OCI-M1 (cell line): ENCODE results near the gene TIMP4.

Experiments used
- DNase-seq: peaks from one replicate; lab custom pipeline; 2025; lab: John Stamatoyannopoulos, UW

TIMP4 gene

GRCh38 chr3:12185172-12185710, 26.5 kb upstream of the TIMP4 start:
- peak; percentile 53 for DNase-seq

GRCh38 chr3:12184541-12184940, 25.8 kb upstream of the TIMP4 start:
- no peak for DNase-seq

GRCh38 chr3:12182687-12183441, 24.2 kb upstream of the TIMP4 start:
- DNase-seq: no peak

GRCh38 chr3:12181806-12182205, 23.1 kb upstream of the TIMP4 start:
- DNase-seq: no peak

DNA sequence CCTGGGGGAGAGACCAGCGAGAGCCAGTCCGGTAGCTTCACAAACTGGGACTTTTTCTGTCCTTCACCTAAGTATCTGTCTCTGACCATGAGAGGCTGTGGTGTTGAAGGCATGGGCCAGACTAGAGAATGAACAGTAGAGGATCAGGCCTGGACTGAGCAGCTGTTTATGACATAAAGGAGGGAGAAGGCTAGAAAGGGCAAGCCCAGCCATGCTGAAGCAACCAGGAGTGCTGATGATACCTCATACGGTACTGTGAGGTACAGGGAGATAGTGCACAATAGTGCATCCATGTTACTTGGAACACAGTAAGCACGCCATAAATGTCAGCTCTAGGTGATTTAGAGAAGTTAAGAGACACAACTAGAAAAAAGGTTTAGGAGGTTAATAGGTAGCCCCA, 22.6 kb upstream of the TIMP4 start:
- DNase-seq: no peak

DNA sequence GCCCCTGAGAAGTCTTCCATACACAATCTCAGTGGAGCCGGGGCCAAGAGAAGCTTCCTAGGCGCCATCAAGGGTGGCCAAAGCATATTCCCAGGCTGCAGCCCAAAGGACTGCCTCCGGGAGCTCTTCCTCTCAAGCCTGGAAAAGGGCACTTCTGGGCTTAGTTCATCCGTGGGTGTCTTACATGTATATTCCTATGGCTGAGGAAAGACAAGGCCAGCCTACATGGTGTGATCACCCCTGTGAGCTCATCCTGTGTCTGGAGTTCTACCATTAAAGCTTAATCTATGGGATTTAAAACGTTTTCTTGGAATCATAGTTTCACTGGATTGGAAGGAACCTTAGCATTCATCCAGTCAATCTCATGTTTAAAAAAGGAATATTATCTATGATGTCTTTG, 21.9 kb upstream of the TIMP4 start:
- no peak for DNase-seq

DNA sequence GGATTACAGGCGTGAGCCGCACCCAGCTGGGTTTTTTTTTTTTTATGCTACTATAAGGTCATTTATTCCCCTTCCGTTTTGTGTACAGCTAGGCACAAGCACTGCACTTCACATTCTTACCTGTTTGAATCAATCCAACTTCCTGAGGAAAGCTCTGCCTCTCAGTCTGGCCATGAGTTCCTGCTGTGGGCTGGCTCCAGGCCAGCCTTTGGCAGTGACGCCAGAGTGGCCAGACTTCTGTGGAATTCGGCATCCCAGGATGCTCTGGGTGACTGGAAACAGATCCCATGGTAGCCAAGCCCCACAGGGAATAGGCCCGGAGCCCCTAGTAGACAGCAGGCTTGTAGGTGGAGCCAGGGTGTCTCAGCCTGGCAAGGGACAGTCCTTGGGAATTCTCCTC, 21.5 kb upstream of the TIMP4 start:
- no peak for DNase-seq

GRCh38 chr3:12179441-12179840, 20.7 kb upstream of the TIMP4 start:
- DNase-seq: no peak

GRCh38 chr3:12178091-12178820, 19.5 kb upstream of the TIMP4 start:
- no peak for DNase-seq

DNA sequence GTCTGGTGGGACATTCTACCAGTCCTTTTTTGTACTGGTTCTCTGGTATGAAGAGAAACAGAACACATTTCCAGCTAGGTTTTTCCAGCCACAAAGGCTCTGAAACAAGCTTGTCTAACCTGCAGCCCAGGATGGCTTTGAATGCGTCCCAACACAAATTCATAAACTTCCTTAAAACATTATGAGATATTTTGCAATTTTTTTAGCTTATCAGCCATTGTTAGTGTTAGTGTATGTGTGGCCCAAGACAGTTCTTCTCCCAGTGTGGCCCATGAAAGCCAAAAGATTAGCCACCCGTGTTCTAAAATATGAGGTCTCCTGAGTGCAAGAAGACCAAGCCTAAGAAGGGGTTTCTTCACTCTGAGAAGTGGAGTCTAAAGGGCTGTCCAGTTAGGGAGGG, 18.4 kb upstream of the TIMP4 start:
- DNase-seq: peak; percentile 14

DNA sequence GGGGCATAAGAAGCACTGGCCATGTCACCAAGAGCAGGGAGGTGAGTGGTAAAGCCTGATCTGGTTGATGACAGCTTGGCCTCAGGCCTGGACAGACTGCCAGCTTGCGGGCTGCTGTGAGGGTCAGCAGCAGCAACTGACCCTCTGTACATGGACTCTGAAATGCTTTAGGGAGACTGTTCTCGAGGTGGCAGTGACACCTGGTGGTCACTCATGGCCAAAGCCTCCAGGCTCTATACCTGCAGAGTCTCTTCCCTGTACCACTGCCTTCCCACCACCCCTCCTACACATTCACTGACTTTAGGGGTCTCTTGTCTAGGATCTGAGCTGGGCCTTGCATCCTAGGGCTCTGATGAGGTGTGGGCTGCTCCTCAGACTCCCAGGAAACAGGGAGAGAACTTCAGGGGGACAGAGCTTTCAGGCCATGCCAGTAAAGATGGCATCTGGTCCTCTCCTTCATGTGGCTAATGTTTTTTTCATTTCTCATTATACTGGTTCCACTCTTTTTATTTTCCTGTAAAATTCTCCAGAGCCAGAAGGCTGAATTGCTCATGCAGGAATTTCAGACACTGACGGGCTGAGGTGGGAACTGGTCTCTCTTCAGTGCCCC, 17.2 kb upstream of the TIMP4 start:
- peak; percentile 76 for DNase-seq

GRCh38 chr3:12175137-12175593, 16.5 kb upstream of the TIMP4 start:
- DNase-seq: no peak

DNA sequence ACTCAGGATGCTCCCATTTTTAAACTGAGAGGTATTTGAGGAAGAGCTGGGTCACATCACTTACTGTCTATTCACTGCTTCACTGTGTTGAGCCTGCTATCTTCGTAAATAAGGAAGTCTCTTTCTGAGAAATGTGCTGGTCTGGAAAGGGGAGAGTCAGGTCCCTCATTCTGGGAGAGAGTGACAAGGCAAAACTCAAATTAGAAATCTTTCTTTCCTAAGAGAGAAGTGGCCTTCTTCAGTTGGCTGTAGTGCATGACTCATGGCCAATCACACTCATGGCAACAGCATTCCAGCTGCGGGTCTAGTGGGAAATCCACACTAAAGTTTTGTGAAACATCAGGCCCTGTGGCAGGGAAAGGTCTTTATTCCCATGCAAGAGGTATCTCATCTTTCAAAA, 11.5 kb upstream of the TIMP4 start:
- peak; percentile 91 for DNase-seq

GRCh38 chr3:12165909-12166308, 7.2 kb upstream of the TIMP4 start:
- peak; percentile 69 for DNase-seq

- DNase-seq: no peak
Observed at GRCh38 chr3:12159227-12159601, 502 bp upstream of the TIMP4 start.

GRCh38 chr3:12157026-12157425, 1.7 kb downstream of the TIMP4 start:
- no peak for DNase-seq

- peak; percentile 43 for DNase-seq
Observed at GRCh38 chr3:12155828-12156227, 2.9 kb downstream of the TIMP4 start.

DNA sequence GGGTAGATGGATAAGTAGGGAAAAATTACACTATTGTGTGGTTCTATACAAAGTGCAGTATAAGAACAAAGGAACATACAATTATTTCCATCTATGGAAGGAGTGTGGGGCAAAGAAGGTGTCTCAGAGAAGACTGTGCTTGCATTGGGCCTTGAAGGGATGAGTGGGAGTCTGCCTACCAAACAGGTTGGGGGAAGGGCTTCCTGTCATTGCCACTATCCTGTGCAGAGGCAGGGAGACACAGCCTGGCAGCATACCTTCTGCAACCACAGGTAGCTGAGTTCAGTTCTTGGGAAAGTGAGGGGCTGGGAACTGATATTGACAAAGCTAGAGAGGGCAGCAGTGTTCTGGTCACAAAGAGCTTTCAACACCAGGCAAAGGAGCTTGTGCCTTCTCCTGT, 3.4 kb downstream of the TIMP4 start:
- no peak for DNase-seq

GRCh38 chr3:12154151-12154550, 4.6 kb downstream of the TIMP4 start:
- no peak for DNase-seq

DNA sequence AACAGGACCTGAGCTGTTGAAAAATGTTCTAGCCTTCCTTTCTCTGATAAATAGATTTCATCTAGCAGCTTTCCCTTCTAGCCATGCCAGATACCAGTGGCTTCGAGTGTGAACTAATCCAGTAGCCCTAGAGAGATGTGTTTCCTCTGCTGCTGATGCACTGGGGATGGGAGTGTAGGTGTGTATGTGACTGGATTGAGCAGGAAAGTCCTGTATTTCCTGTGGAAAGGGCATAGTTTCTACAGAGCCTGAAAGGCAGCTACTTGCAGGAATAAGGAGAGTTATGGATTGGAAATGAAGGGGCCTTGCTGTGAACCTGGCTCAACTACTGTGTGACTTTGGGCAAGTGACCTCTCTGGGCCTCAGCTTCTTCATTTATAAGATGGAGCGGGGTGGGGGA, 8.6 kb downstream of the TIMP4 start:
- no peak for DNase-seq

DNA sequence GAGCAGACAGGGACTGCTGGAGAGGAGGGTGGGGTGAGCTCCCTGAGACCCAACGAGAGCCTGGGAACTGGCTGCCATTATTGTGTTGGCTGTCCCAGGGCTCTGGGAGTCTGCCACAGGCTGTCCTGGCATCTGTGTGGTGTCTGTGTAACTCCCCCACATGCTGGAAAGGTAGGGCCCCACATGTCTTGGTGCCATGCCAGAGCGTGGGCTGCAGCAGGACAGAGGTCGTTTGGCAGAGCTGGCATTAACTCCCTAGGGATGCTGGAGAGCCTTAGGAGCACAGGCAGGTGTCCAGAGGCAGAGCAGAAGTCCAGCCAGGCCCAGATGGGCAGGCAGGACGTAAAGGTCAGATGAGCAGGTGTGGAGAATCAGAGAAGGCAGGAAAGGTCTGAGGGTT, 9.7 kb downstream of the TIMP4 start:
- DNase-seq: no peak

DNA sequence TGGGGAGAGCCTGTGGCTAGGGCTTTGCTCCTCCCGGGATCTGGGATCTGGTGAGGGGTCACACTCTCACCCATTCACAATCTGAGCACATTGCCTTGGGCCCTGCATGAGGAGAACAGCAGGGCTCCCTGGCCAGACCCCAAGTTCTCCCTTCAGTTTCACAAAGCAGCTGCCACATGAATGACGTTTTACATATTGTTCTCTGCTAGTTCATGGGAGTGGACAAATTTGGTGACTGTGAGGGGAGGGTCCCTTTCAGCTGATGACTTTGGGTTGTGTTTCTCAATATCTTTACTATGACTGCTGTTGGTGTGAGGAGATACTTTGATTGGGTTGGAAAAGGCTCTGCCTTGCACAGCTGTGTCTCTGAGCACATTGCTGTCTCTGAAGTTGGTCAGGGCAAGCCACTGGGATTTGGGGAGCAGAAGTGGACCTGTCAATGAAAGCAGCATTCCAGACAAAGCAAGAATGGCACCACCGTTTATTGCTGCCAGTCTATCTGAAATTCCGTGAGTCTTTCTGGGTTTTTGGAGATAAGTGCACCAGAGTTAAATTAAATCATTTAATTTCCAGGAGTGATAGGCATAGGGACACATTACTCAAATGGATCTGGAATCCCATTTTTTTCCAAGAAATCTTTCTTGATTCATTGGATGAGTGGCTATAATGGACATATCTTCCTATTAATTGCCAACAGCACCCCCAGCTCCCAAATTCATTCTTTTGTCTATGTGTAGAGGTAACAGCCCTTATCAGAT, 10.3 kb downstream of the TIMP4 start:
- DNase-seq: no peak
